NB4 (cell line): ENCODE results near the gene FLT1.

Experiments used
- DNase-seq: peaks from one replicate; pipeline ENCODE4 v3.0.0; 2010; ENCODE audit warnings: low read depth
- H3K4me3 ChIP-seq: one replicate; pipeline ENCODE4 v1.5.1; 2011; ENCODE audit warnings: mild to moderate bottlenecking, low read depth, low read length, moderate library complexity
- MYC ChIP-seq: IDR thresholded peaks from 2 replicates; pipeline ENCODE4 v1.6.1; 2011; ENCODE audit warnings: low read depth, low read length
- POLR2A ChIP-seq: IDR thresholded peaks from 2 replicates; pipeline ENCODE4 v1.6.1; 2011; ENCODE audit warnings: mild to moderate bottlenecking; ENCODE audit not compliant: insufficient read length; ENCODE audit errors: extremely low read depth
- TF ChIP-seq, protein P1 (sequence below): IDR thresholded peaks from 2 replicates; pipeline ENCODE4 v1.6.1; 2011; ENCODE audit warnings: low read depth, low read length
- TF ChIP-seq, protein P2 (sequence below): IDR thresholded peaks from one replicate; pipeline ENCODE4 v1.5.1; 2012; ENCODE audit warnings: low read depth, low read length

FLT1 gene

DNA sequence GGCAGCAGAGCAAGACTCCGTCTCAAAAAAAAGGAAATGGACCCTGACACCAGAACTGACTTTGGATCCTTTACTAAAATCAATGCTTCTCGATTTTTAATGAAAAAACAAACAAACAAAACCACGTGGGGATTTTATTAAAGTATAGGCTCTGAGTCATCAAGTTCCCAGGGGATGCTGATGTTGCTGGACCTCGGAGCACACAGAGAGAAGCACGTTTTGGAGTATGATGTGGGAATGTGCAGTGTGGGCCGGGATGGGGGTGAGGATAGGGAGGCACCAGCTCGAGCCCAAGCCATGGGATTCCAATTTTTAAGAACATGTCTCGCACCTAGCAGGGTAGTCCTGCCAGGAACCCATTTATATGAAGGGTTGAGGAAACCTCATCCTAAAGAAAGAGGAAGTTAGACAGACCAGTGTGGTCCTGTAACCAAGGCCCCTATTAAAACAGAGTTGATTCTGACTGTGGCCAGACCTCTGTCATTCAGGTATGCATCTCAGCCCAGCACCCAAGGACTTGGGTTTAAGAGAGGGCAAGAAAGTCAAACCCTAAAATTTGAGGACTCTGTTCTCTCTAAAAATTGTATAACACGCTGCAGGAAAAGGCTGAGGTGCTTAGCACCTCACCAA, 6.4 kb downstream of the FLT1 start:
- H3K4me3 ChIP-seq = no peak overlapping the region
- DNase-seq = peak; percentile 74
- TF ChIP-seq POLR2A = no peak
- TF ChIP-seq MYC = peak; percentile 47
- TF ChIP-seq, protein P1, sequence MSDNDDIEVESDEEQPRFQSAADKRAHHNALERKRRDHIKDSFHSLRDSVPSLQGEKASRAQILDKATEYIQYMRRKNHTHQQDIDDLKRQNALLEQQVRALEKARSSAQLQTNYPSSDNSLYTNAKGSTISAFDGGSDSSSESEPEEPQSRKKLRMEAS = no peak
- TF ChIP-seq, protein P2, sequence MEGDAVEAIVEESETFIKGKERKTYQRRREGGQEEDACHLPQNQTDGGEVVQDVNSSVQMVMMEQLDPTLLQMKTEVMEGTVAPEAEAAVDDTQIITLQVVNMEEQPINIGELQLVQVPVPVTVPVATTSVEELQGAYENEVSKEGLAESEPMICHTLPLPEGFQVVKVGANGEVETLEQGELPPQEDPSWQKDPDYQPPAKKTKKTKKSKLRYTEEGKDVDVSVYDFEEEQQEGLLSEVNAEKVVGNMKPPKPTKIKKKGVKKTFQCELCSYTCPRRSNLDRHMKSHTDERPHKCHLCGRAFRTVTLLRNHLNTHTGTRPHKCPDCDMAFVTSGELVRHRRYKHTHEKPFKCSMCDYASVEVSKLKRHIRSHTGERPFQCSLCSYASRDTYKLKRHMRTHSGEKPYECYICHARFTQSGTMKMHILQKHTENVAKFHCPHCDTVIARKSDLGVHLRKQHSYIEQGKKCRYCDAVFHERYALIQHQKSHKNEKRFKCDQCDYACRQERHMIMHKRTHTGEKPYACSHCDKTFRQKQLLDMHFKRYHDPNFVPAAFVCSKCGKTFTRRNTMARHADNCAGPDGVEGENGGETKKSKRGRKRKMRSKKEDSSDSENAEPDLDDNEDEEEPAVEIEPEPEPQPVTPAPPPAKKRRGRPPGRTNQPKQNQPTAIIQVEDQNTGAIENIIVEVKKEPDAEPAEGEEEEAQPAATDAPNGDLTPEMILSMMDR = no peak

DNA sequence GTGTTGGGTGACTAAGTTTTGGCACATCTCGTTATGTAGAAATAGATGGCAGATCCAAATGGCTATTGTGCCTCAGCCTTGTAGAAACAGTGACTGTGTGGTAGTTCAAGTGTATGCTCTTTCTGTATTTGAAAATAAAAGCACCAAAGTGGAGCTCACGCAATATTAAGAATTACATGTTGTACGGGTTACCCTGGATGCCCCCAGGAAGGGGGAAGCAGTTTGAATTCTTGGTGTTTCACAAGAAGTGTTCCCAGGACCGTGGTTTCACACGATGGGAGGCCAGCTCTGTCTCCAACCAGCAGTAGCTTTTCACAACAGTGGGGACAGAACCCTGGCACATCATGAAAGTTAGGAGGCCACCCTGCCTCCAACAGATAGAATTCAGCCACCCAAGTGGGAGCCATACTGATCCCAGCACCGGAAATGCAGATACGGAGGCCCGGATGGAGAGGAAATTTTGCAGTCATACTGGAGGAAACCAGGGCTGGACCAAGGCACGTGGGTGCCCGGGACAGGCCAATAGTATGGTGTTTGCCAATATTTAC, 8.9 kb downstream of the FLT1 start:
- H3K4me3 ChIP-seq = peak overlapping the region; percentile 35
- TF ChIP-seq, protein P2 = no peak
- TF ChIP-seq MYC (no peak), POLR2A (no peak)
- TF ChIP-seq, protein P1 = no peak
- peak; percentile 83 for DNase-seq

DNA sequence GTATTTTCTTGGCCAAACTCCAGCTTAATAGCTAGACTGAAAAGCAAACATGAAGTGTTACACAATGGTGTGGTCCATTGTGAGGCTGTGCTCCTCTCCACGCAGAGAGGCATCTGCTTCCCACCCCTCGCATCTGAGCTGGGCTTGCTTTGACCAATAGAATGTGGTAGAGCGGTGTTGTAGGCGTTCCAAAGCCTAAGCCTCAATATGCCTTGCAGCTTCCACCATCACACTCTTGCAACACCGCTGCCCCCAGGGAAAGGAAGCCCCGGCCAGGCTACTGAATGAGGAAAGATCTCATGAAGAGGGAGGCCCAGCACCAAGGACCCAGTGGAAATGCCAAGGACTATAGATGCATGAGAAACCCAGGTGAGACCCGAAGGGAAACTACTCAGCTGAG, 9.4 kb downstream of the FLT1 start:
- H3K4me3 ChIP-seq = peak overlapping the region; percentile 35
- TF ChIP-seq, protein P1 = no peak
- TF ChIP-seq, protein P2 = no peak
- TF ChIP-seq MYC (peak; percentile 65), POLR2A (no peak)
- peak; percentile 99 for DNase-seq

DNA sequence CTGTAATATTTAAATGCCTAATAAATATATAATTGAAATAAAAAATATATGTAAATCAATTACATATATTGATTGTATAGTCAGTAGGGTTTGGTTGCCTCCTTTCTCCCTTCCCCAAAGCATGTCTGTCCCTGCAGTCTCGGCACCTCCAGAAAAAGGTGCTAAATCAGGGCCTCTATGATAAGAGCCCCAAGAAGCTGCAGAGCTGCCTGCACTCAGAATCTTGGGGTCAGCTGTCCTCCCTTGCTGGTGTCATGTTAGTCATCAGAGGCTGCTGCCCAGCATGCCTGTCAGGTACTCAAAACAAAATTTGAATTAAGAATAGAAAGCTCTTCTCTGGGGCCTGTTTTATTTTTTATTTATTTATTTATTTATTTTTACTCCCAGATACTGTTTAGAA, 9.8 kb downstream of the FLT1 start:
- H3K4me3 ChIP-seq = no peak overlapping the region
- peak; percentile 54 for DNase-seq
- TF ChIP-seq, protein P1 = no peak
- TF ChIP-seq MYC (no peak), POLR2A (no peak)
- TF ChIP-seq, protein P2 = no peak

DNA sequence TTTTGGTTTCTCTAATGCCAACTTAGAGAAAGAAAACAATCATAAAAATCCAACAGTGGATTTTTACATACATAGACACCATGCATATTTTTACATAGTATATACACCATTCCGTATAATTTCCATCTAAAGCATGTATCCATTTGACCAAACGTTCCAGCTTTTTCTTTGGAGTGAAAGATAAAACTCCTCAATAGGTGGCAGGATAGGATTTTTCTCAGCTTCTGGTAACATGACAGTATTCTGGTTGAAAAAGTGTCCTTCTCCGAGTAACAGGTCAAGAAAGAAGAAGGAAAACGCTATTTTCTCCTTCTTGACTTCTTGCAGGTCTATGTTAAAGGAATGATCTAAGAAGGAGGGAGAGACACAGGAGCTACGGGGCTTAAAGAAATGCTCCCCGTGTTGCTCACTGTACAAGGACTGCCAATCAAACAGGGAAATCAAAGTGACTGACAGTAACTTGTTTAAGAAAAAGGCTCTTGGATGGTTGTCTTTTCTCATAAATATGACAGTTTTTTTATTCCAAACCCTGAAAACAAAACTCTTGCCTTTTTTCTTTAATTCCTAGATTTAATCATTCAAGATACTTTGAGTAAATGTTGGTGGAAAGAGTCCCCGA, 11.5 kb downstream of the FLT1 start:
- H3K4me3 ChIP-seq = no peak overlapping the region
- DNase-seq = no peak
- TF ChIP-seq POLR2A (no peak), MYC (no peak)
- TF ChIP-seq, protein P1 = no peak
- TF ChIP-seq, protein P2 = no peak
